Pancreas (tissue), 10 donors: ENCODE results near the gene GNAS-AS1. TPM values are rescaled to one million over a fixed set of nuclear protein-coding genes. Genes with fewer than 3 reads are reported as not detected.

ENCODE experiments used
- ATAC-seq, 4 donors: fragments of 200-7000 bp; cut with Tn5 transposase; one replicate each; pipeline versions ENCODE4 v1.8.0 to v1.9.1; 2020; ENCODE audit warnings: mild to moderate bottlenecking in 4 of 4, moderate library complexity in 4 of 4
- DNase-seq, 6 donors: peaks; one replicate each; pipeline ENCODE4 v3.0.0-alpha.2; 2020
- FAIRE-seq: peaks from 2 replicates; lab custom pipeline; 2012; peaks lifted over from hg19 to GRCh38; lab: Jason Lieb, UNC
- H3K27ac ChIP-seq, 4 donors: fragments of 200-600 bp; sonication (generic); 1 replicate in 3 of 4; 2 replicates in 1 of 4; pipeline versions ENCODE4 v1.5.0 to v1.8.0; 2020
- H3K27me3 ChIP-seq, 4 donors: fragments of 200-600 bp; one replicate each; pipeline ENCODE4 v1.8.0; 2021
- H3K36me3 ChIP-seq, 3 donors: fragments of 200-600 bp; sonication (generic) in 1 of 3; one replicate each; pipeline versions ENCODE4 v1.5.0 to v1.8.0; 2020 to 2021
- H3K4me1 ChIP-seq, 3 donors: fragments of 200-600 bp; one replicate each; pipeline ENCODE4 v1.8.0; 2021
- H3K4me3 ChIP-seq, 4 donors: fragments of 200-600 bp; sonication (generic) in 2 of 4; one replicate each; pipeline versions ENCODE4 v1.5.0 to v1.8.0; 2020 to 2021
- H3K9me3 ChIP-seq, 4 donors: fragments of 200-600 bp; one replicate each; pipeline ENCODE4 v1.8.0; 2021
- WGBS, 2 donors: extraction: QIAGEN DNeasy Blood & Tissue Kit; methylation state at CpG; one replicate each; pipeline ENCODE4 v1.1.7; 2013; 5-methylcytosine and 5-hydroxymethylcytosine counted together
- intact Hi-C, 3 donors: fragments of 100-400 bp; cut with DNase I; formaldehyde crosslinking; loops; one replicate each; pipeline versions ENCODE4 v1.11.1 to v1.14.2; 2022
- polyA plus RNA-seq, 2 donors: library from polyadenylated mRNA; stranded (reverse); fragments of 200-250 nt; gene quantifications; one replicate each; pipeline ENCODE4 v1.2.3, GENCODE V29; 2013
- total RNA-seq, 6 donors: library from RNA; stranded (reverse); fragmentation: NEBNext Ultra II Directional in 4 of 6; extraction: Animal tissue kit (Norgen Biotek cat#: 25700) in 4 of 6; gene quantifications; one replicate each; pipeline versions ENCODE4 v1.2.1 to v1.2.4, GENCODE V29; 2021 to 2023
- TF ChIP-seq, protein P1 (sequence below), 4 donors: fragments of 200-600 bp; sonication (generic) in 3 of 4; IDR thresholded peaks; one replicate each; pipeline versions ENCODE4 v1.5.0 to v1.8.0; 2021; ENCODE audit warnings: antibody characterized with exemption in 4 of 4
- donor health status: healthy with polysubstance abuse.
- donor health status: DM: no; HTN: no; CAD: no; lungs with moderate emphysema.
- donor health status: DM: no; HTN: no; CAD: no.
- donor health status: control.
- donor health status: control.
- donor health status: Bipolar disorder and iron deficiency.
- donor health status: DM: yes; HTN: yes; CAD: no.
- donor health status: DM: no; HTN: no; CAD: no.
- donor health status: DM: no; HTN: no; CAD: no.
- donor health status: DM: yes; HTN: yes; CAD: no.

The GNAS-AS1 gene
- total RNA-seq (under 1 TPM; 0.47 to 0.84 (median 0.53) TPM), polyA plus RNA-seq (1 to 10 TPM in 1 of 2 donors, under 1 TPM in 1; 0.68 to 2.8 TPM)

DNA sequence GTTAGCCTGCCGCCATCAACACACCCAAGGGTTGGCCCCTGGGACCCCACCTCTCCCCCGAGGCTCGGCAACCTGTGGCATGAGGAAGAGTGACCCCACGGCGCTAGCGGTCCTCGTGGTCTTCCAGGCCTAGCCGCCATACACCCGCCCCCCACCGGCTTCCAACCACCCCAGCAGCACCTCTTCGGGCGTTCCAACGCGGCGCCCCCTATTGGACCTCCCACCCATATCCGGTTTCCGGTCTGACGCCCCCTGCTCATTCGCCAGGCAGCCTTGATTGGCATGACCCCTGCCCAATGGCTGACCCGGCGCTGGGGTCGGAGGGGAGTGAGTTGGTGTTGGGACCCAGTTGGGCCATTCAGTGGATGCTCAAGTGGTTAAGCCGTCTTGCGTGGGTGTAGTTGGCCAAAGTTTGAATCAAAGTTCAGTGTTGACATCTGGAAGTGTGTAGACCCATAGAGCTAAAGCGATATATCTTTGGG is at the start of gene GNAS-AS1:
GNAS-AS1 (minus strand) TSS at position 210 of the 482 bp plus-strand sequence.
- H3K9me3 ChIP-seq: no peaks in the 10 kb centered on the region
- H3K4me3 ChIP-seq: peak within 1 kb of the TSS; percentile 18 to 55 (median 40)
- H3K4me1 ChIP-seq: no peaks in the 10 kb centered on the region
- ATAC-seq: peak; percentile 80 to 93 (median 89)
- no peak within 1 kb of the TSS for H3K27ac ChIP-seq
- H3K27me3 ChIP-seq: peaks cover 0 to 8% (median 0%) of the 10 kb centered on the region in 4 donors
- peak; percentile 83 to 95 (median 90) for DNase-seq
- no peak for FAIRE-seq
- H3K36me3 ChIP-seq: no peaks in the 10 kb centered on the region
- intact Hi-C loops: loop anchor here in 1 of 3 donors (10.0 kb wide), 1 partner anchor 604 kb away; no protein-coding TSS in a partner anchor
- 45 to 52% methylated on average over 19 to 25 of the region's 25 CpGs for WGBS, 2 donors
- TF ChIP-seq, protein P1, sequence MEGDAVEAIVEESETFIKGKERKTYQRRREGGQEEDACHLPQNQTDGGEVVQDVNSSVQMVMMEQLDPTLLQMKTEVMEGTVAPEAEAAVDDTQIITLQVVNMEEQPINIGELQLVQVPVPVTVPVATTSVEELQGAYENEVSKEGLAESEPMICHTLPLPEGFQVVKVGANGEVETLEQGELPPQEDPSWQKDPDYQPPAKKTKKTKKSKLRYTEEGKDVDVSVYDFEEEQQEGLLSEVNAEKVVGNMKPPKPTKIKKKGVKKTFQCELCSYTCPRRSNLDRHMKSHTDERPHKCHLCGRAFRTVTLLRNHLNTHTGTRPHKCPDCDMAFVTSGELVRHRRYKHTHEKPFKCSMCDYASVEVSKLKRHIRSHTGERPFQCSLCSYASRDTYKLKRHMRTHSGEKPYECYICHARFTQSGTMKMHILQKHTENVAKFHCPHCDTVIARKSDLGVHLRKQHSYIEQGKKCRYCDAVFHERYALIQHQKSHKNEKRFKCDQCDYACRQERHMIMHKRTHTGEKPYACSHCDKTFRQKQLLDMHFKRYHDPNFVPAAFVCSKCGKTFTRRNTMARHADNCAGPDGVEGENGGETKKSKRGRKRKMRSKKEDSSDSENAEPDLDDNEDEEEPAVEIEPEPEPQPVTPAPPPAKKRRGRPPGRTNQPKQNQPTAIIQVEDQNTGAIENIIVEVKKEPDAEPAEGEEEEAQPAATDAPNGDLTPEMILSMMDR (IDR thresholded peaks at IDR 0.05): no peak

- Histone ChIP-seq H3K4me1 (peaks cover 2 to 27% (median 25%) of the 10 kb centered on the region in 3 donors), H3K27ac (no peak overlapping the region), H3K9me3 (no peaks in the 10 kb centered on the region), H3K36me3 (peaks cover 0 to 21% (median 0%) of the 10 kb centered on the region in 3 donors), H3K4me3 (no peak overlapping the region), H3K27me3 (no peaks in the 10 kb centered on the region)
- DNase-seq (no peak), ATAC-seq (no peak), FAIRE-seq (no peak)
- intact Hi-C loops: no loop called here
- WGBS, 2 donors: 80 to 89% methylated on average over 7 of the region's 7 CpGs
- TF ChIP-seq, protein P1 (IDR thresholded peaks at IDR 0.05): no peak
These were observed 49.7 kb upstream of the GNAS-AS1 start for GRCh38 chr20:58900397-58900796.

DNA sequence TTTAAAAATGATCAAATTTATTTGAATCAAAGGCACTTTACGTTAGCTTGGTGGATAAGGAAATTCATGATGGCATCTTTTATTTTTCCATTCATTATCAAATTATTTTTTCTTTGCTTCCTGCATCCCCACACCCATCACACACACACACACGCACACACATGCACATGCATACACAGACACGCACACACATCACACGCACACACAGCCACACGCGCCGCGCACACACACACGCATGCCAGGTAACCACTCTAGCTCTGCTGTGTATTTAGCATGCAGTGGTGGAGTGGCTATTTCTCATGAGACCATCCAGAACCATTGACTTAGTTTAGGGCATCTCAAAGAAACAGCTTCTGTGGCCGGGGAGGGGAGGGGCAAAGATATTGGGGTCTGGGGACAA is 48.8 kb upstream of the GNAS-AS1 start:
- Histone ChIP-seq H3K4me3 (no peak overlapping the region), H3K4me1 (peaks cover 10 to 33% (median 28%) of the 10 kb centered on the region in 3 donors), H3K27ac (no peak overlapping the region), H3K9me3 (no peaks in the 10 kb centered on the region), H3K27me3 (no peaks in the 10 kb centered on the region), H3K36me3 (peaks cover 0 to 12% (median 0%) of the 10 kb centered on the region in 3 donors)
- DNase-seq: no peak
- no peak for FAIRE-seq
- intact Hi-C loops: loop anchor here in 1 of 3 donors (10.0 kb wide), 1 partner anchor 75 kb away; no protein-coding TSS in a partner anchor
- no peak for ATAC-seq
- WGBS, 2 donors: 87 to 89% methylated on average over 10 of the region's 10 CpGs
- TF ChIP-seq, protein P1 (IDR thresholded peaks at IDR 0.05): no peak

GRCh38 chr20:58898629-58899408 is 48.1 kb upstream of the GNAS-AS1 start:
- intact Hi-C loops: loop anchor here in 1 of 3 donors (10.0 kb wide), 1 partner anchor 76 kb away; no protein-coding TSS in a partner anchor
- Histone ChIP-seq H3K4me1 (peaks cover 17 to 40% (median 35%) of the 10 kb centered on the region in 3 donors), H3K9me3 (no peaks in the 10 kb centered on the region), H3K4me3 (no peak overlapping the region), H3K27me3 (no peaks in the 10 kb centered on the region), H3K27ac (no peak overlapping the region), H3K36me3 (peaks cover 0 to 5% (median 0%) of the 10 kb centered on the region in 3 donors)
- TF ChIP-seq, protein P1 (IDR thresholded peaks at IDR 0.05): no peak
- WGBS, 2 donors: 79 to 82% methylated on average over 15 of the region's 15 CpGs
- no peak for FAIRE-seq
- DNase-seq: no peak
- ATAC-seq: no peak
